ENCODE results near the gene GOLPH3.

Gene GOLPH3

DNA sequence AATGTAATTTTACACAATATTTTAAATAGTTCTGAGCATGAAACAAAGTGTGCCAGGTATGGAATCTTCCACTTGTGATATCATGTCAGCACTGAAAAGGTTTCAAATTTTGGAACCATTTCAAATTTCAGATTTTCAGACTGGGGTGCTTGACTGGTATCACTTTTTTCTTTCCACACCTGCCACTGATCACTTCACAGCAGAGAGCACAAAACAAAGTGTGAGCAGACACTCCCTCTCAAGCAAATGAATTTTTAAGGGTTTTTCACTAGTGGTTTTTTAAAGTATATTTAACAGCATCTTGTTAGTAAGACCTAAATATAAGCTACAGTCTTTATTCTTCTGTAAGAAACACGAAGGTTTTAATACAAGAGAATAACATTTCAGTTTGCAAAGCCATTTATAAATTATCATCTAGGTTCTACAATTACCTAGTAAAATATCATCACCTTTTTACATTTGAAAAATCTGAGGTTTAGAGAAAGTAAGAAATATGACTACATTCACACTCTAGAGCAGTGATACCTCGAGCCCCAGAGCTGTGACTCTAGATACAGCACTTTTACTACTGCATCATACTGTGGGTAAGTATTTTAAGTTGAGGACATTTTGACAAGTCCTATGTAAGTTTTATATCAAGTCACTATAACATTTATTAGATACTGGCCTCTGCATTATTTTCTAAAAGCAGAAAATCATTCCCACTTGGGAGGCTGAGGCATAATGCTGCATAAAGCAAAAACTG lies 14.6 kb downstream of the GOLPH3 start:
- in situ Hi-C loops (cut with MboI; ENCODE audit: low sequenced_read_pairs): no loop called here
- Histone ChIP-seq H3K4me3 (no peak overlapping the region), H3K27me3 (ENCODE audit: low read depth) (no peaks in the 10 kb centered on the region), H3K36me3 (replicated peaks) (no peaks in the 10 kb centered on the region), H3K9me3 (no peaks in the 10 kb centered on the region), H3K4me1 (peaks cover 23% of the 10 kb centered on the region)
- no peak for DNase-seq (ENCODE audit: low spot score in 2 of 2)

DNA sequence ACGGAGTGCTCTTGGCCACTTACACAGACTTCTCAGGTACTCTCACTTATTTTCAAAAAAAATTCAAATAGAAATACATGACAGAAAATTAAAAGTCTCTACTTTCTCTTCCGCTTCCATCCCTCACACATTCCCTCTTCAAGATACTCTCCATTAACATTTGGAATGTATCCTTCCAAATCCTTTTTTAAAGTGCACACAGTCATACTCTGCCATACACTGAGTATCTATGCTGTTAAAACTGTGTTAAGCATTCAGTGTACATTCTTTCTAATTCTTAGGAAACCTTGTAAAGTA lies 15.5 kb downstream of the GOLPH3 start:
- Histone ChIP-seq H3K4me3 (no peak overlapping the region), H3K4me1 (peaks cover 23% of the 10 kb centered on the region), H3K27me3 (ENCODE audit: low read depth) (no peaks in the 10 kb centered on the region), H3K36me3 (replicated peaks) (no peaks in the 10 kb centered on the region), H3K9me3 (no peaks in the 10 kb centered on the region)
- in situ Hi-C loops (cut with MboI; ENCODE audit: low sequenced_read_pairs): no loop called here
- DNase-seq (ENCODE audit: low spot score in 2 of 2): no peak

DNA sequence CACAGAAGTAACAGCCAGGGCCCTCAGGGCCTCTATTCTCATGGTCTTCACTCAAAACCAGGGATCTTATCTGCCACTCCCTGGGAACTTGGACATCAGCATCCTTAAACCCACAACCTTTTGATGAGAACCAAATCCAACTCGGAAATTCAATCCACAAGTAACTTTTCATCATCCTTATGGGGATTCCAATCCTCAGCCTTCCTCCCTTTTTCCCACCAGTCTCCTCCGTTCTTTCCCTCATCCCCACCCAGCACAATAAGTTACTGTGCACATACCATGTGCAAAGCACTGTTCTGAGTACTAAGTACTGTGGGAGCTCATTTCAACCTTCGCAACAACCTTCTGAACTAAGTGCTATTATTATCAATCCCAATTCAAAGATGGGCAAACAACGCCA lies 17.0 kb downstream of the GOLPH3 start:
- H3K4me3 ChIP-seq: no peak overlapping the region
- no peaks in the 10 kb centered on the region for H3K27me3 ChIP-seq (ENCODE audit: low read depth)
- no peaks in the 10 kb centered on the region; the same call in 1 of the 2 replicates for H3K36me3 ChIP-seq (replicated peaks)
- in situ Hi-C loops (cut with MboI; ENCODE audit: low sequenced_read_pairs): no loop called here
- no peaks in the 10 kb centered on the region for H3K9me3 ChIP-seq
- peaks cover 23% of the 10 kb centered on the region for H3K4me1 ChIP-seq
- DNase-seq (ENCODE audit: low spot score in 2 of 2): no peak

DNA sequence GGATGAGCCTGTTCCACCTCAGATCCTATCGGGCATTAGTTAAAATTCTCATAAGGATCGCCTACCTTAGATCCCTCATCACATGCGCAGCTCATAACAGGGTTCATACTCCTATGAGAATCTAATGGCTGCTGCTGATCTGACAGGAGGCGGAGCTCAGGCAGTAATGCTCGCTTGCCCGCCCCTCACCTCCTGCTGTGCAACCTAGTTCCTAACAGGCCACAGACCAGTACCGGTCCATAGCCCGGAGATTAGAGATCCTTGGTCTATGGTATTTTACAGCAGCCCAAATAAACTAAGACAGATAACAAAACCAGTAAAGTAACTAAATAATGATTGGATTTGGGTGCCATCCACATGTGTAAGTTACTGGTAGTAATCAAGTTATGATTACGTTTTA lies 17.5 kb downstream of the GOLPH3 start:
- H3K4me1 ChIP-seq: peaks cover 23% of the 10 kb centered on the region
- no peak for DNase-seq (ENCODE audit: low spot score in 2 of 2)
- no peak overlapping the region for H3K4me3 ChIP-seq
- H3K27me3 ChIP-seq (ENCODE audit: low read depth): no peaks in the 10 kb centered on the region
- no peaks in the 10 kb centered on the region; the same call in 1 of the 2 replicates for H3K36me3 ChIP-seq (replicated peaks)
- in situ Hi-C loops (cut with MboI; ENCODE audit: low sequenced_read_pairs): no loop called here
- H3K9me3 ChIP-seq: no peaks in the 10 kb centered on the region

DNA sequence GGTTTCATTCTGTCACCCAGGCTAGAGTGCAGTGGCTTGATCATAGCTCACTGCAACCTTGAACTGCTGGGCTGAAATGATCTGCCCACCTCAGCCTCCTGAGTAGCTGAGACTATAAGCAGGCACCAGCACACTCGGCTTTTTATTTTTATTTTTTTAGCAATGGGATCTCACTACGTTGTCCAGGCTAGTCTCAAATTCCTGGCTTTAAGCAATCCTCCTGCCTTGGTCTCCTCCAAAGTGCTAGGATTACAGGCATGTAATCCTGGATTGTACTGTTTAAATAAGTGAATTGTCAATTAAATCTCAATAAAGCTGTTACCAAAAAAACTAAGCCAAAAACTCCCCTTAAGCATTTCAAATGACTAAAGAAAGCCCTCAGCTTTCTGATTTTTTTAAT lies 18.9 kb downstream of the GOLPH3 start:
- no peak for DNase-seq (ENCODE audit: low spot score in 2 of 2)
- H3K4me3 ChIP-seq: no peak overlapping the region
- H3K27me3 ChIP-seq (ENCODE audit: low read depth): no peaks in the 10 kb centered on the region
- H3K4me1 ChIP-seq: peaks cover 22% of the 10 kb centered on the region
- H3K36me3 ChIP-seq (replicated peaks): no peaks in the 10 kb centered on the region; the same call in 1 of the 2 replicates
- no peaks in the 10 kb centered on the region for H3K9me3 ChIP-seq
- in situ Hi-C loops (cut with MboI; ENCODE audit: low sequenced_read_pairs): no loop called here

DNA sequence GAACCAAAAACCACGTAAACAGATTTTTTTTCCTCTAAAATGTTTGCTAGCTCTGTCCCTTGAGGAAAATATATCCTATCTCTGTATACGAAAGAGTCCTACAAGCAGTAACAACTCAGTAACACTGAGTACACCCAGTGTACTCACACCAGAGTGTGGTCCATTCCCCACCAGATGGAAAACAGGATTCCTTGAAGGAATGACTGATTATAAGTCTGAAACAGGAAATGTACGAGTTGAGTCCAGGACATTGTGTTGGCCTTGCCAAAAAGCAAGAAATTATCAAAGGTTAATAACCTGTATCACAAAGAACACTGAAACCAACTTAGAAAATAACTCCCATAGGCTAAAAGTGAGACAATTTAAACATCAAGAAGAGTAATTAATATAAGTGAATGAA lies 20.4 kb downstream of the GOLPH3 start:
- H3K4me1 ChIP-seq: peaks cover 9% of the 10 kb centered on the region

DNA sequence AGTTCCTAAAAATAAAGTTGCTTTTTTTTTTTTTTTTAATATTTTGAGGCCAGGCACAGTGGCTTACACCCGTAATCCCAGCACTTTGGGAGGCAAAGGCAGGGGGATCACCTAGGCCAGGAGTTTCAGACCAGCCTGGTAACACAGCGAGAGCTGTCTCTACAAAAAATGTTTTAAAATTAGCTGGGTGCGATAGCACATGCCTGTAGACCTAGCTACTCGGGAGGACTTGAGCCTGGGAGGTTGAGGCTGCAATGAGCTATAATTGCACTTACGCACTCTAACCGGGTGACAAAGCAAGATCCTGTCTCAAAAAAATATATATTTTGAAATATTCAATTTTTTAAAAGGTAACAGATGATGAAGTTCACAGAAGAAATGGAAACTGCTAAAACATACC lies 22.9 kb downstream of the GOLPH3 start:
- in situ Hi-C loops (cut with MboI; ENCODE audit: low sequenced_read_pairs): no loop called here
- Histone ChIP-seq H3K36me3 (replicated peaks) (peaks cover 3% of the 10 kb centered on the region), H3K4me1 (peaks cover 3% of the 10 kb centered on the region; the same call in 1 of the 2 replicates), H3K9me3 (no peaks in the 10 kb centered on the region), H3K4me3 (no peak overlapping the region), H3K27me3 (ENCODE audit: low read depth) (no peaks in the 10 kb centered on the region)
- no peak for DNase-seq (ENCODE audit: low spot score in 2 of 2)

More for the DNA sequence above, 20.4 kb downstream of the GOLPH3 start:
- in situ Hi-C loops (cut with MboI; ENCODE audit: low sequenced_read_pairs): no loop called here
- Histone ChIP-seq H3K27me3 (ENCODE audit: low read depth) (no peaks in the 10 kb centered on the region), H3K9me3 (no peaks in the 10 kb centered on the region), H3K36me3 (replicated peaks) (no peaks in the 10 kb centered on the region; the same call in 1 of the 2 replicates), H3K4me3 (no peak overlapping the region)
- DNase-seq (ENCODE audit: low spot score in 2 of 2): no peak

DNA sequence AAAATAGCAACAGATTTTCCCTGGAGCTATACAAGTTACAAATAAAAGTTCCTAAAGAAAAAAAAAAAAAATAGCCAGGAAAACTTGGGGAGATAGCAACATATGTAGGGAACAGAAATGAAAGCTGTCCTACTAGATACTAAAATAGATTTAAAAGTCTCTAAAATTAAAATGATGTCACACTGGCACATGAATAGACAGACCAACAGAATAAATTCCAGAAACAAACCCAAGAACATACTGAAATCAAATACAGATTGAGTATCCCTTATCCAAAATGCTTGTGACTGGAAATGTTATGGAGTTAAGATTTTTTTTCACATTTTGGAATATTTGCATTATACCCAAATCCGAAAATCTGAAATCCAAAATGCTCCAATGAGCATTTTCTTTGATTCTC lies 23.8 kb downstream of the GOLPH3 start:
- DNase-seq (ENCODE audit: low spot score in 2 of 2): no peak
- Histone ChIP-seq H3K36me3 (replicated peaks) (peaks cover 3% of the 10 kb centered on the region), H3K4me3 (no peak overlapping the region), H3K4me1 (peaks cover 3% of the 10 kb centered on the region; the same call in 1 of the 2 replicates), H3K27me3 (ENCODE audit: low read depth) (no peaks in the 10 kb centered on the region), H3K9me3 (no peaks in the 10 kb centered on the region)
- in situ Hi-C loops (cut with MboI; ENCODE audit: low sequenced_read_pairs): no loop called here

DNA sequence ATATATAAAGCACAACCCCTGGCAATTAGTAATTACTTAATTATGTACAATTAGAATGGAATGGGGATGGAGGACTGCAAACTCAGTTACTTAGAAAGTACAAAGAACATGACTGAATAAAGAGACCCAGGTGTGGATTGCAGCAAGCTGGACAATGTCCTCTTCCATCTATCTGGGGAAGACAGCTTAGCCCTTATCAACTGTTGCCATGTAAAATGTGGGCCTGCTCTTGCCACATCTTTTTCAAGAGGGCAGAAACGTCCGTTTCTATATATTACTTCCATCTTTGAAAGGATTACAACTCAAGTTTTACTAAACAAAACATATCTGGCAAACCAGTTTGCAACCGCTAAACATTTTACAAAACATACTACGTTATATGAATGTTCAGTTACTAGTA lies 26.2 kb downstream of the GOLPH3 start:
- DNase-seq (ENCODE audit: low spot score in 2 of 2): no peak
- Histone ChIP-seq H3K4me1 (peaks cover 8% of the 10 kb centered on the region), H3K36me3 (replicated peaks) (peaks cover 17% of the 10 kb centered on the region), H3K4me3 (no peak overlapping the region), H3K27me3 (ENCODE audit: low read depth) (no peaks in the 10 kb centered on the region), H3K9me3 (peaks cover 2% of the 10 kb centered on the region; the same call in 1 of the 2 replicates)
- in situ Hi-C loops (cut with MboI; ENCODE audit: low sequenced_read_pairs): no loop called here

DNA sequence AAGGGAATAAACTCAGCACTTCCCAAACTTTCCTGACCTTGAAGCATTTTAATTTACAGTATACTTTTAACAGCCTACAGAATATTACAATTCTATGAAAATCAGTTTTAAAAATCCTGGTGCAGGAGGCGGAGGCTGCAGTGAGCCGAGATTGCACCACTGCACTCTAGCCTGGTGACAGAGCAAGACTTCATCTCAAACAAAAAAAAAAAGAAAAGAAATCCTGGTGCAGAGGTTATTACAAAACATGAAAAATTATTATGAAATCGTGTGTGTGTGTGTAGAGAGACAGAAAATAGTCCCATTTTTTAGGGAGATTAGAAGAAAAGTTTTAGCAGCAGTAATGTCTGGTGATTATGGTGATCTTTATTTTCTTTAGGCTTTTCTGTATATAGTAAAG lies 26.9 kb downstream of the GOLPH3 start:
- Histone ChIP-seq H3K4me1 (peaks cover 8% of the 10 kb centered on the region), H3K9me3 (peaks cover 2% of the 10 kb centered on the region; the same call in 1 of the 2 replicates), H3K36me3 (replicated peaks) (peaks cover 17% of the 10 kb centered on the region), H3K4me3 (no peak overlapping the region), H3K27me3 (ENCODE audit: low read depth) (no peaks in the 10 kb centered on the region)
- in situ Hi-C loops (cut with MboI; ENCODE audit: low sequenced_read_pairs): no loop called here
- no peak for DNase-seq (ENCODE audit: low spot score in 2 of 2)

DNA sequence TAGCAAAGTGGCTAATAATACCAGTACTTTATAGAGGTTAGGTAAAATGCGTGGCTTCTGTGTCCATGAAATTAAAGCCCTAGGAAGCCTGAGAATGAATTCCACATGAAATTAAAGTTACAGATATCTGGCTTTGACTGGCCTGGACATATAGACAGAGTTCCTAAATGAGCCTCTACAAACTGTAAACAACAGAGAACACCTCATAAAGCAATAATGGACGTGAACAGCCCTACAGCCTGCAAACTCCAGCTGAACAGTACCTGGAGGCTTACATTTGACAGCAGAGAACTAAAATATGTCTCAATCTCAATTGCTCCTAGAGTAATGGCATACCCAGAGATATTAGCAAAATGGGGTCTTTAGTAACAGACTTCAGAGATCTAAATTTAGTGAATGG lies 28.7 kb downstream of the GOLPH3 start:
- Histone ChIP-seq H3K9me3 (peaks cover 2% of the 10 kb centered on the region; the same call in 1 of the 2 replicates), H3K27me3 (ENCODE audit: low read depth) (no peaks in the 10 kb centered on the region), H3K4me3 (no peak overlapping the region), H3K36me3 (replicated peaks) (peaks cover 17% of the 10 kb centered on the region), H3K4me1 (peaks cover 8% of the 10 kb centered on the region)
- no peak for DNase-seq (ENCODE audit: low spot score in 2 of 2)
- in situ Hi-C loops (cut with MboI; ENCODE audit: low sequenced_read_pairs): no loop called here

DNA sequence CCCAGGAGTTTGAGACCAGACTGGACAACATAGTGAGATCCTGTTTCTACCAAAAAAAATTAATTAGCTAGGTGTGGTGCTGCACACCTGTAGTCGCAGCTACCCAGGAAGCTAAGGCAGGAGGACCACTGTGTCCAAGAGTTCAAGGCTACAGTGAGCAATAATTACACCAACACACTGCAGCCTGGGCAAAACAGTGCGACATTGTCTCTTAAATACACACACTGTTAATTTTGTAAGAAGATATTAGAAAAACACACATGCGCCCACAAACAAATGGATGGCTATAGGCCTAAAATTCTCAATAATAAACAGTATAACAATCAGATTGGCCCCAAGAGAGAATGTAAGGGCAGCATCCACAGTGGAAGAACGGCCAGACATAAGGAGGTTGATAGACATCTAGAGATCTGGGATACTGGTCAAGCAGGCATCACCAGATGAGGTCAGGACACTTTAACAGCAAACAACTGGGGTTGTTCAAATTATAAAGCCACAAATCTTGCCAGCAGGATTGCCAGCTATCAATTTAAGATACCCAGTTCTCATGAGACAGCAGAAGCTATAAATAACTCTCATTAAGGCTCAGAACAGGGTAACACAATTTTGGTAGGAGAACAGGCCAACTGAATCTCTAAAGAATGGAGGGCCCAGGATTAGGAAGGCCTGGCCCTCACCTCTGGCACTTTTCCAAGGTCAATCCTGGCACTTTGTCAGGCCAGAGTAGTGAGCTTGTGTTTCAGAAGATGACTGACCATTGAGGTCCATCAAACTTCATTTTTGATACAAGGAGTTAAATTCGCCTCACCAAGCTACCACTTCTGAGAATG lies 29.5 kb downstream of the GOLPH3 start:
- Histone ChIP-seq H3K4me1 (peaks cover 8% of the 10 kb centered on the region), H3K36me3 (replicated peaks) (peaks cover 20% of the 10 kb centered on the region), H3K4me3 (no peak overlapping the region), H3K27me3 (ENCODE audit: low read depth) (no peaks in the 10 kb centered on the region), H3K9me3 (peaks cover 2% of the 10 kb centered on the region; the same call in 1 of the 2 replicates)
- in situ Hi-C loops (cut with MboI; ENCODE audit: low sequenced_read_pairs): no loop called here
- DNase-seq (ENCODE audit: low spot score in 2 of 2): no peak

DNA sequence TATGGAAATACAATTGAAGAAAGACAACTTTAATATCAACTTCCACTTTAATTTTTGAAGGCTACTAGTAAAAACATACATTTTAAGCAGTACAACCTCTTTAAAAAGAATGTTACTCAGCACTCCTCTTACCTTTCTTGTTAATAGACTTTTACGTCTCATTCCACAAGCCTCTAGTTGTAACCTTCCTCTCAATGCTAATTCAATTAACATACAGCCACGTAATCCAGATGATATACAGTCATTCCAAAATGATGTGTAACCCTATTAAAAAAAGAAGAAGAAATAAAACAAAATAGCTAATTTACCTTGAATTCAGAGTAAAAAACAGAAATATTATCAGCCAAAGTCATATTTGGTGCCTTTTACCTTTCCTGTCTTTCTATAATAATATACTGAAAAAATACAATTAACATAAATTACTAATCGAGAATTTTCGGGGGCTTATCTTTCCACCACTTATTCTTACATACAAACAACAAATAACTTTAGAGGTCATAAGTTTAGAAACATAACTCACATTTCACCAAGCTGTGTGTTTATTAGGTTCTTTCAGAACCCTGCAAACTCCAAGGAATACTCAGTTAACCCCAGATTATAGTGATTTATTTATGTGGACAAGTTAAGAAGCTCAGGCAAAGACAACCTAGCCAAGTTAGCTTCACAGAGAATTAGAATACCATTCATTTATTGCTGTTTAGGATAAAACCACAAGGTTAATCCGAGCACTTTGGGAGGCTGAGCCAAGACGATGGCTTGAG lies 30.3 kb downstream of the GOLPH3 start:
- DNase-seq (ENCODE audit: low spot score in 2 of 2): no peak
- in situ Hi-C loops (cut with MboI; ENCODE audit: low sequenced_read_pairs): no loop called here
- peaks cover 28% of the 10 kb centered on the region for H3K36me3 ChIP-seq (replicated peaks)

More for the DNA sequence above, 30.3 kb downstream of the GOLPH3 start:
- Histone ChIP-seq H3K4me3 (no peak overlapping the region), H3K27me3 (ENCODE audit: low read depth) (no peaks in the 10 kb centered on the region), H3K9me3 (peaks cover 2% of the 10 kb centered on the region; the same call in 1 of the 2 replicates), H3K4me1 (peaks cover 10% of the 10 kb centered on the region)

All from HAP-1 (cell line).